DND-41 (cell line): ENCODE results near the gene ERGIC3.

Source experiments
- CTCF ChIP-seq: IDR thresholded peaks from 2 replicates; pipeline ENCODE4 v1.5.1; 2012; ENCODE audit warnings: borderline replicate concordance, low read length, moderate library complexity, mild to moderate bottlenecking; ENCODE audit not compliant: poor library complexity, severe bottlenecking; ENCODE audit errors: extremely low read depth
- EZH2 ChIP-seq: IDR thresholded peaks from 3 replicates; pipeline ENCODE4 v1.6.1; 2012; ENCODE audit warnings: borderline replicate concordance, low read depth, mild to moderate bottlenecking, moderate library complexity, low read length, inconsistent platforms; ENCODE audit not compliant: severe bottlenecking

DNA sequence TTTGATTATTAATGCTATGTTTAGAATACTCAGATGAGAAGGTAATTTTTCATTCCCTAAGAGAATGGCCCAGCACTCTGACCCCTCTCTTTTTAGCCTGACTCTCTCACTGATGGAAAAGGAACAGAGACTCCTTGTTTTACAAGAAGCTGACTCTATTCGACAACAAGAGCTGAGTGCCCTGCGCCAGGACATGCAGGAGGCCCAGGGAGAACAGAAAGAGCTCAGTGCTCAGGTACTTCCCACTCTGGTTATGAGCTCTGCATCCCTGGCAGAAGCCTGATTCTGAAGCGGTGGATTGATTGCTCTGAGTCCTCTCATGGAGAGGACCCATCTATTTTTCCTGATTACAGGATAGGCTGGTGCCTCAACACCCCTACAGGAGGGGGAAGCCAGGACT lies 45.4 kb upstream of the ERGIC3 start:
- TF ChIP-seq CTCF (no peak), EZH2 (no peak)
